Frontal cortex (tissue), 4 donors: ENCODE data around the gene HMCN1. TPM values are rescaled to one million over a fixed set of nuclear protein-coding genes. Genes with fewer than 3 reads are reported as not detected.

Source experiments
- DNase-seq, 2 donors: peaks; one replicate each; pipeline ENCODE4 v3.0.0; 2012; ENCODE audit warnings: low spot score in 2 of 2
- FAIRE-seq: peaks from 2 replicates; lab custom pipeline; 2012; peaks lifted over from hg19 to GRCh38; lab: Jason Lieb, UNC
- total RNA-seq: library from RNA; depleted of rRNA; stranded (reverse); fragments of >200 nt; gene quantifications from one replicate; pipeline ENCODE4 v1.2.3, GENCODE V29; 2014
- donor health status: control.
- donor health status: control.
- donor health status: control.

Gene HMCN1
- total RNA-seq, 1 donor from 2014 or later = 1.6 TPM

- FAIRE-seq = no peak
These were observed 208.8 kb downstream of the HMCN1 start for GRCh38 chr1:185942961-185943360.

GRCh38 chr1:185956881-185957280, 222.7 kb downstream of the HMCN1 start:
- no peak for FAIRE-seq

More at GRCh38 chr1:185942961-185943360, 208.8 kb downstream of the HMCN1 start:
- DNase-seq = no peak

GRCh38 chr1:185957441-185958363, 223.5 kb downstream of the HMCN1 start:
- DNase-seq (no peak), FAIRE-seq (no peak)

More at GRCh38 chr1:185956881-185957280, 222.7 kb downstream of the HMCN1 start:
- DNase-seq = no peak

- FAIRE-seq (no peak), DNase-seq (no peak)
These were observed 226.5 kb downstream of the HMCN1 start for GRCh38 chr1:185960422-185961321.

GRCh38 chr1:185961664-185962063, 227.5 kb downstream of the HMCN1 start:
- FAIRE-seq (no peak), DNase-seq (no peak)

GRCh38 chr1:185964946-185965345, 230.8 kb downstream of the HMCN1 start:
- no peak for FAIRE-seq

GRCh38 chr1:185965870-185966269, 231.7 kb downstream of the HMCN1 start:
- DNase-seq = no peak

More at GRCh38 chr1:185964946-185965345, 230.8 kb downstream of the HMCN1 start:
- no peak for DNase-seq

GRCh38 chr1:185966471-185966870, 232.3 kb downstream of the HMCN1 start:
- no peak for DNase-seq
- FAIRE-seq = no peak

More at GRCh38 chr1:185965870-185966269, 231.7 kb downstream of the HMCN1 start:
- FAIRE-seq = no peak

GRCh38 chr1:185969028-185969427, 234.8 kb downstream of the HMCN1 start:
- DNase-seq (no peak), FAIRE-seq (no peak)

- no peak for DNase-seq
- FAIRE-seq = no peak
These were observed 235.4 kb downstream of the HMCN1 start for GRCh38 chr1:185969524-185969991.

GRCh38 chr1:185971688-185972087, 237.5 kb downstream of the HMCN1 start:
- no peak for DNase-seq
- no peak for FAIRE-seq

GRCh38 chr1:185972096-185972850, 238.1 kb downstream of the HMCN1 start:
- FAIRE-seq = no peak
- no peak for DNase-seq

- DNase-seq (no peak), FAIRE-seq (no peak)
These were observed 239.5 kb downstream of the HMCN1 start for GRCh38 chr1:185973645-185974044.

- DNase-seq (no peak), FAIRE-seq (no peak)
These were observed 240.4 kb downstream of the HMCN1 start for GRCh38 chr1:185974367-185975170.

- DNase-seq = no peak
- FAIRE-seq = no peak
These were observed 246.7 kb downstream of the HMCN1 start for GRCh38 chr1:185980891-185981290.

GRCh38 chr1:185984113-185984836, 250.1 kb downstream of the HMCN1 start:
- no peak for DNase-seq
- no peak for FAIRE-seq

GRCh38 chr1:185987611-185988321, 253.6 kb downstream of the HMCN1 start:
- FAIRE-seq = no peak
- no peak for DNase-seq

GRCh38 chr1:185990565-185990964, 256.4 kb downstream of the HMCN1 start:
- DNase-seq (no peak), FAIRE-seq (no peak)
